Stimulated activated CD8-positive, alpha-beta memory T cell treated with anti-CD3 and anti-CD28 coated beads, Interleukin-4, amount 100 ng/mL, for 48 hours (primary cell): ENCODE results near the gene UBA3.

Source experiments
- DNase-seq: peaks from one replicate; pipeline ENCODE4 v3.0.0-alpha.2; 2020

The UBA3 gene

GRCh38 chr3:69065318-69065964 lies 14.7 kb downstream of the UBA3 start:
- no peak for DNase-seq

GRCh38 chr3:69063636-69064035 lies 16.5 kb downstream of the UBA3 start:
- no peak for DNase-seq

DNA sequence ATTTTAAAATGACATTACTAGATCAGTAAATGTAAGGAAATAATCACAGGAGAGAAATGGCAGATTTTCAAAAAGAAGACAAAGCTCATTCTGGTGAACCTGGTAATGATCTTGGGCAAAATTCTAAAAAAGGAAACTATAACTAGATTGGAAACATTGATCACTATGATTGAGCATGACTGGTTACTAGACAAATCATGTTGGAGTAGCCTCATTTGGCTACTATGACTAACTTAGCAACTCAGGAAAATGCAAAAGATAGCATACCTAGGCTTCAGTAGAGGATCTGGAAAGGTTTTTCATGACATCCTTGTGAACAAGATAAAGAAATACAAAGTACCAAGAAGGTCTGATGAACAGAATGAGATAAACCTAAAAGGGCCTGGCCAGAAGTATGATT lies 20.5 kb downstream of the UBA3 start:
- no peak for DNase-seq

GRCh38 chr3:69058947-69059224 lies 21.3 kb downstream of the UBA3 start:
- no peak for DNase-seq

DNA sequence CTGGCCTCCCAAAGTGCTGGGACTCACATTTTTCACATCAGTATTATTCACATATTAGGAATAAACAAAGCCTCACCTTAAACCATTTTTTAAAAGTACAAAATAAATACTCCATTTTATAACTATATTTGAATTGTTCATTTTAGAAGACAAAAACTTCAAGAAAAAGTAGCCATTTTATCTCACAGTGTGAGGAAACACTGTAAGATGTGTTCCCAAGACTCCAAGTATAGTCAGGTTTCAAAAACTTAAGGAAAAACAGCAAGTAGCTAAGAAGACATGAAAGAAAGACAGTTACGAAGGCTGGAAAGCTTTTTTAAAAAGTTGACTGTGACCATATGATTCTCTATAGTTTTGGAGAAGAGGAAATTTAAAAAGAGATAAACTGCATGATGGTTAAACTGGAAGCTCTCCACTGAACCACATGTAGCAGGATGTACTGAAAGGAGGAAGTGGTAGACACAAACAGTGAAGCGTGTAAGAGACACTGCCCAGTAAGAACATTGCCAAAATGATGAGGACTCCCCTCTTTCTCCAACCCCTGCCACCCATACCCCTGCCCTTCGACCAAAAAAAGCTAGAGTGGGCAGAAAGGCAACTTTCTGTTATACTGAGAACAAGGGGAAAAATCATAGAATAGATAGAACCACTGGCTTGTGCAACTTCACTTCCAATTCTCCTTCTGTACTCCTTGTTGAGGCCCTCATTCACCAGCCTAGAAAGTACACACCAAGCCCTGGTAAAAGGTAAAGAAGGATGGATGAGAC lies 21.8 kb downstream of the UBA3 start:
- no peak for DNase-seq

DNA sequence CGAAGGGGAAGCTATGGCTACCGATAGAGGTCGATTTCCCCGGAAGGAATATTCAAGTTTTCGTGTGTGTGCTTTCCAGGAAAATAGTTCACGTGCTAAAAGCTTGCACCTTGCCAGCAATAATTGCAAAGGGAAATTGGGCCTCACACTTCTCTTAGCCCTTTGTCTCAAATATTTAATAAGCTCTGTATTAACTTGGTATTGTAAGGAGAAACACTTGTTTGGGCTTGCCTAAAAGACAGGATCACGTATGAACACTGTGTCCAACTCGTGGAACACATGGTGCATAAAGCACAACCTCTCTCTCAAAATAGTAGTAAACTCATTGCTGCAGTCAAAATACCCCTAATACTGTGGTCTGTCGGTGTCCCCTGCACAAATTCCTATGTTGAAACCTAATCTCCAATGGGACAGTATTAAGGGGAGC lies 27.7 kb downstream of the UBA3 start:
- no peak for DNase-seq

- DNase-seq: peak; percentile 98
These were observed 28.3 kb downstream of the UBA3 start, which contains the start of gene TMF1 for GRCh38 chr3:69051756-69052471. TSS of gene TMF1 (minus strand) at chr3:69052333. CDS start at chr3:69052086, 247 bp downstream.

- no peak for DNase-seq
These were observed 31.2 kb downstream of the UBA3 start for GRCh38 chr3:69048990-69049389.

DNA sequence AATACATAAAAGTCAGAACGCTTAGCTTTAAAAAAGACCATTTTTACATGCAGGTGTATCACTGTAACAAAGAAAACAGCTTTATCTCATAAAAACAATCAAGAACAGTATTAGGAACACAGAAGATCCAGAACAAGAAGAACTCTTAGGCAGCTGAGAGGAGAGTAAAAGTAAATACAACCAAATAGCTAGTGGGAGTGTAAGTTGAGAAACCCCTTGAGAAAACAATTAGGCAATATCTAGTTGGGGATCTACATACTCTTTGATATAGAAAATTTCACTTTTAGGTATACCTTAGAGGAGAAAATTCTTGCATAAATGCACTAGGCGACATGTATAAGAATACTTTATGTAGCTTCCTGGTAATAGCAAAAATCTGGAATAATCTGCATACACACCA lies 35.6 kb downstream of the UBA3 start:
- DNase-seq: no peak

- no peak for DNase-seq
These were observed 46.7 kb downstream of the UBA3 start for GRCh38 chr3:69033470-69033869.

- no peak for DNase-seq
These were observed 47.4 kb downstream of the UBA3 start for GRCh38 chr3:69032737-69033136.

- no peak for DNase-seq
These were observed 48.0 kb downstream of the UBA3 start for GRCh38 chr3:69032142-69032541.

DNA sequence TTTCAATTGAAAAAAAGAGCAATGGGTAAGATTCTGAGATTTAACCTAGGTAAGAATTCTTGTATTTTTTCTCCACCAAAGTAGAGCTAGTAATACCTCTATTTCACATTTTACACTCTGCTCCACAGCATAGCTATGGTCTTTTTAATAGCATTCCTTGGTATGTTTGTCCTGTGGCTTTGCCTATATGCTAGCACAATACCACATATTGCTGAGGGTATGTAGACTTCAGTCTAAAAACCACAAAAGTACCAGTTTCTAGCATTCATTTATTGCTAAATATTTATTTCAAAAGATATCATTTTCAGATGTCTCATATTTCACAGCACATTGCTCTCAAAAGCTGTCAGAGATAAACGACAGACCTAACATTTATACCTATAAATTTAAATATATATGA lies 48.5 kb downstream of the UBA3 start:
- DNase-seq: no peak

DNA sequence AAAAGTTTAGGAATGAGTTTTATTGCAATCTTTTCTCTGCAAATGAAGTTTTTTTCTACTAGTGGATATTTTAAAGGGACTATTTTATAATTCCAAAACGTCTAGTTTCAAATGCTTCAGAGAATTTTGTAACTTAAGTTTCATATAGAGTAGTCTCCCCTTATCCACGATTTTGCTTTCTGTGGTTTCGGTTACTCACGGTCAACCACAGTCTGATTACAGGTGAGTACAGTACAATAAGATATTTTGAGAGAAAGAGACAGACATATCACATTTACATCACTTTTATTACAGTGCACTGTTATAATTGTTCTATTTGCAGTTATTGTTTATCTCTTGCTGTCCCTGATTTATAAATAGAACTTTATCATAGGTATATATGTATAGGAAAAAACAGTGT lies 59.3 kb downstream of the UBA3 start:
- no peak for DNase-seq

DNA sequence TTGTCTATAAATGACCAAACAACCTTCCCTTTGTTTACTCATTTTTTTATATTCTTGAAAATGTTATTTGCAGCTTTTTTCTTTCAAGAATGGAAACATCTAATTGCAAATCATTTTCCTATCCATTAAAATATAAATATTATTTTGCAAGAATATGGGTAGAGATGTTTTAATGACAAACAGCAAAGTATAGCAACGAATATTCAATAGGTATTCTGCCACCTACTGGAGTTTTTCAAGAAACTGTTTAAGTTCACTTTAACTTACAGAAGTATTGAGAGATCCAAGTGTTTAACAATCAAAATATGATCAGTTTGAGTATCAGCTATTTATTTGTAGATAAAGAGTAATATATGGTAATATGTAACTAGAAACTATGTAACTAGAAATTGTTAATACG lies 59.7 kb downstream of the UBA3 start:
- DNase-seq: no peak

GRCh38 chr3:69016901-69017300 lies 63.3 kb downstream of the UBA3 start:
- DNase-seq: no peak

DNA sequence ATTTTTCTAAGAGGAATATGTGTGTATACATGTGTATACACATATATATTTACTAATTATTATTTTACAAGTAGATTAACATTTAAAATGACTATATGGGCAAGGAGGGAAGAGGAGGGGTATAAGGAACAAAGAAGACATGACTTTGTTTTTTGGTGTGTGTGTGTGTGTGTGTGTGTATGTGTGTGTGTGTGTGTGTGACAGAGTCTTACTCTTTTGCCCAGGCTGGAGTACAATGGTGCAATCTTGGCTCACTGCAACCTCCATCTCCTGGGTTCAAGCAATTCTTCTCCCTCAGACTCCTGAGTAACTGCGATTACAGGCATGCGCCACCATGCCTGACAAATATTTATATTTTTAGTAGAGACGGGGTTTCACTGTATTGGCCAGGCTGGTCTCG lies 64.1 kb downstream of the UBA3 start:
- no peak for DNase-seq

DNA sequence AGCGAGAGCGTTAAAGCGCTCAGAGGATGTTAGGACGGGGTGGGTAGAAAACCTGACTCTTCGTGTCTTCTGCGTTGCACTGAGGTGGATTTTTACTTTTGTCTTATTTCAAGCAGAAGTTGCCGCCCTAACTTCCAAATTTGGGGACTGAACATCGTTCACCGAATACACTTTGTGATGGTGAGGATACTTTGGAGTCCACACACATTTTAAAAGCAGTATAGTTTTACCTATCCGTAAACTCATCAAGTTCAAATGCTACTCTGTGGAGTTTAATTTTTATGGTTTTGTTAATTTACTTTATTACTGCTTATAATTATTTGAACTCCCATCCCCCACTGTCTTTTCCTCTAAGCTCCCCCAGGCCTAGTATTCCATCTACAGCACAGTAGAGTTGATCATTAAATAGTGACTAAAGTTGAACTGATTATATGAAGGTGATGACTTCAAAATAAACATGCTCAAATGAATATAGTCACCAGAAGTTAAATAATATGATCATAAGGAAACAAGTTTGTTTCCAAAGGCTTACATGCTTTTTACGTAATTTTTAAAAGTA lies 66.1 kb downstream of the UBA3 start:
- no peak for DNase-seq

- peak; percentile 91 for DNase-seq
These were observed 66.7 kb downstream of the UBA3 start, which contains the start of gene EOGT for GRCh38 chr3:69013253-69014021. TSS of gene EOGT (minus strand) at chr3:69013684. CDS start at chr3:69009846, 3,838 bp downstream.

GRCh38 chr3:69012800-69013252 lies 67.3 kb downstream of the UBA3 start:
- DNase-seq: peak; percentile 38

DNA sequence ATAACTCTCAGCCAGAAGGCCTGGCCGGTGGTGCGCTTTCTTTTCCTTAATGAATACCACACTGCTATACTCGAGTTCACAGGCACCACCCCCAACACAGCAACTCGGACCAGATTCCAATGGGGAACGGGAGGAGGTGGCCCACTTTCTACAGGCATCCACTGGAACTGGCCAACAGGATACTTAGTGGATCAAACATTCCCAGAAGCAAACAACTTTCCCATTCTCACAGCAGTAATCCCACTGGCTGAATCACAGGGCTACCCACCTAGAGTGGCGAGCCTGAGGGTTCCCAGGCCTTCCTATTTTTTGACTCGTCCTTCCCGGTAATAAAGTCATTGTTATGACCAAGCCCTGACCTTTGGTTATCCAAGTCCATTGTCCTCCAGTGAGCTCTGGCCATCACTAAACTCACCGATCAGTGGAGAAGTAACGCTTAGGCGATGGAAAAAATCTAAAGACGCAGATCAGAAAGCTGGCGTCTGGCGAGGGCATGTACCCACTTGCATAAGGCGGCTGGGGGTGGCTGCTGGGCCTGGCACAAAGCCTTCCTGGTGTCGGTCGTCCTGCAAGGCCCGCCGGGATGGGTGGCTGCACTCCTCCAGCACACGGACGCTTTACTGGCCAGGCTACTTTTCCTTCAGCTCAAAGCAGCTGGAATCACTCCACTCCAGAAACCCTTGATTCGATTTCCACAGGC lies 67.9 kb downstream of the UBA3 start:
- DNase-seq: no peak

DNA sequence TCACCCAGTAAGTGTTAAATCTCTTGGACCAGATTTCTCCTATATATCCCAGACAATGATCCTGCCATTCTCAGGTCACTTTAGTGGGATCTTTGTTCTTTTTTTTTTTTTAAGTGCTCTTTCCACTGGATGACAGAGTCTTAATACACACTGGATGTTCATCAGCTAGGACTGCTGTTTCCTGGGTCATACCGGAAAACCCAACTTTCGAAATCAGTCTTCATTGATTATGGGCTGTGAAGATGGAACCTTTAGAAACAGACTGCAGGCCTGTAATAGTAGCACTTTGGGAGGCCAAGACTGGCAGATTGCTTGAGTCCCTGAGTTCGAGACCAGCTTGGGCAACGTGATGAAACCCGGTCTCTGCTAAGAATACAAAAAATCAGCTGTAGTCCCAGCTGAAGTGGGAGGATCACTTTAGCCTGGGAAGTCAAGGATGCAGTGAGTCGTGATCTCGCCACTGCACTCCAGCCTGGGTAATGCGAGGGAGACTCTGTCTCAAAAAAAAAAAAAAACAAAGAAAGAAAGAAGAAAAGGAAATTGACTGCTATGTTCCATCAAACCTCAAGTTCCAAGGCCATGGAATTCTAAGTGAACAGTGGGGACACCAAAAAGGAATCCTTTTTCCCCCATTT lies 69.0 kb downstream of the UBA3 start:
- no peak for DNase-seq
